GM12878 (cell line): ENCODE data around the gene RNF11. TPM values are rescaled to one million over a fixed set of nuclear protein-coding genes. Genes with fewer than 3 reads are reported as not detected.

Experiments
- ATAC-seq: fragments of 200-7000 bp; cut with Tn5 transposase; 3 replicates; pipeline ENCODE4 v1.9.1; 2020; ENCODE audit warnings: mild to moderate bottlenecking, moderate library complexity
- BruUV-seq: library from RNA; stranded (reverse); fragments of 400-500 nt; replicated peaks from 2 replicates; lab custom pipeline; 2021; lab: Mats Ljungman, UMichigan
- CTCF ChIA-PET: fragments of 300-600 bp; sonication (Branson Sonifier 250); formaldehyde crosslinking; extraction: SDS; loops from one replicate; lab custom pipeline; 2021; ENCODE audit warnings: inconsistent platforms; lab: Yijun Ruan, JAX
- POLR2A ChIA-PET: fragments of 350-600 bp; formaldehyde crosslinking; extraction: SDS; loops from one replicate; lab custom pipeline; 2021; ENCODE audit warnings: inconsistent platforms; lab: Charles Lee
- RAD21 ChIA-PET: fragments of 300-600 bp; sonication (Branson Sonifier 250); formaldehyde crosslinking; loops from one replicate; lab custom pipeline; 2023; ENCODE audit warnings: antibody characterized with exemption; ENCODE audit not compliant: unreplicated experiment; lab: Charles Lee
- SMC1A ChIA-PET: fragments of 300-600 bp; sonication (Branson Sonifier 250); formaldehyde crosslinking; loops from one replicate; lab custom pipeline; 2023; ENCODE audit not compliant: unreplicated experiment, uncharacterized antibody; lab: Charles Lee
- DNase-seq: peaks from one replicate; pipeline ENCODE4 v3.0.0-alpha.2; 2011; ENCODE audit warnings: low read depth, low spot score
- FAIRE-seq: peaks from 3 replicates; lab custom pipeline; 2011; peaks lifted over from hg19 to GRCh38; lab: Jason Lieb, UNC
- H2AFZ ChIP-seq: 2 replicates; pipeline ENCODE4 v1.6.0; 2011; ENCODE audit warnings: low read depth, low read length, control low read depth; ENCODE audit not compliant: control insufficient read depth
- H3K27ac ChIP-seq: 2 replicates; pipeline ENCODE4 v1.5.1; 2011; ENCODE audit warnings: control low read depth; ENCODE audit not compliant: control insufficient read depth, insufficient read depth
- H3K27me3 ChIP-seq, 2 experiments: replicated peaks in 1 of 2; 2 replicates each; pipeline versions ENCODE4 v1.6.0 to v1.6.1; 2011; ENCODE audit warnings: low read length in 1 of 2; ENCODE audit not compliant: control insufficient read depth in 2 of 2, insufficient read depth in 2 of 2
- H3K36me3 ChIP-seq, 2 experiments: 2 replicates each; pipeline ENCODE4 v1.5.1; 2011; ENCODE audit warnings: low read length in 1 of 2; ENCODE audit not compliant: control insufficient read depth in 2 of 2, insufficient read depth in 2 of 2
- H3K4me1 ChIP-seq: 2 replicates; pipeline ENCODE4 v1.6.1; 2011; ENCODE audit warnings: mild to moderate bottlenecking, low read length, moderate library complexity, mixed read lengths; ENCODE audit not compliant: control insufficient read depth, insufficient read depth
- H3K4me2 ChIP-seq: 2 replicates; pipeline ENCODE4 v1.6.0; 2011; ENCODE audit warnings: control low read depth; ENCODE audit not compliant: control insufficient read depth, insufficient read depth
- H3K4me3 ChIP-seq: fragments of 200-600 bp; sonication (generic); 2 replicates; pipeline ENCODE4 v1.5.1; 2016
- H3K79me2 ChIP-seq: 2 replicates; pipeline ENCODE4 v1.6.0; 2011; ENCODE audit warnings: low read length; ENCODE audit not compliant: control insufficient read depth, insufficient read depth
- H3K9ac ChIP-seq: 2 replicates; pipeline ENCODE4 v1.8.0; 2011; ENCODE audit warnings: low read length, control low read depth, mixed read lengths; ENCODE audit not compliant: control insufficient read depth, insufficient read depth
- H3K9me3 ChIP-seq: replicated peaks from 3 replicates; pipeline ENCODE4 v1.5.1; 2011; ENCODE audit warnings: mild to moderate bottlenecking, low read length; ENCODE audit not compliant: control insufficient read depth, insufficient read depth
- H4K20me1 ChIP-seq: 2 replicates; pipeline ENCODE4 v1.6.0; 2011; ENCODE audit not compliant: control insufficient read depth, insufficient read depth
- CREM ChIP-seq: IDR thresholded peaks from 2 replicates; pipeline ENCODE4 v1.6.1; 2014; ENCODE audit warnings: antibody characterized with exemption, low read depth
- GATAD2B ChIP-seq: fragments of 450-650 bp; conservative IDR thresholded peaks from 2 replicates; pipeline ENCODE4 v1.6.1; 2017; ENCODE audit warnings: low read depth, mild to moderate bottlenecking, moderate library complexity
- IKZF1 ChIP-seq: fragments of 450-650 bp; conservative IDR thresholded peaks from 2 replicates; pipeline ENCODE4 v1.6.1; 2017; ENCODE audit warnings: antibody characterized with exemption, mild to moderate bottlenecking
- IKZF2 ChIP-seq, 2 experiments: fragments of 450-650 bp; IDR thresholded peaks; 2 replicates each; pipeline ENCODE4 v1.6.1; 2017; ENCODE audit warnings: mild to moderate bottlenecking in 2 of 2, moderate library complexity in 2 of 2
- MAX ChIP-seq: IDR thresholded peaks from 2 replicates; pipeline ENCODE4 v1.6.1; 2012; ENCODE audit warnings: low read depth, low read length, improper control_type of control experiment
- MEF2A ChIP-seq: IDR thresholded peaks from 2 replicates; pipeline ENCODE4 v1.6.1; 2011; ENCODE audit warnings: low read depth, mild to moderate bottlenecking, low read length, moderate library complexity; ENCODE audit not compliant: insufficient read depth
- NFIC ChIP-seq: IDR thresholded peaks from 2 replicates; pipeline ENCODE4 v1.6.1; 2012; ENCODE audit warnings: low read depth, mild to moderate bottlenecking, inconsistent platforms, low read length, moderate library complexity
- NKRF ChIP-seq: fragments of 450-650 bp; conservative IDR thresholded peaks from 2 replicates; pipeline ENCODE4 v1.6.1; 2017; ENCODE audit warnings: mild to moderate bottlenecking, moderate library complexity
- NR2C1 ChIP-seq: fragments of 450-650 bp; IDR thresholded peaks from 2 replicates; pipeline ENCODE4 v1.6.1; 2017; ENCODE audit warnings: antibody characterized with exemption, mild to moderate bottlenecking, moderate library complexity
- PBX3 ChIP-seq: IDR thresholded peaks from 2 replicates; pipeline ENCODE4 v1.6.1; 2011; ENCODE audit warnings: mild to moderate bottlenecking, low read depth, low read length, moderate library complexity; ENCODE audit not compliant: insufficient replicate concordance
- RAD21 ChIP-seq: IDR thresholded peaks from 2 replicates; pipeline ENCODE4 v1.6.1; 2011; ENCODE audit warnings: mild to moderate bottlenecking, low read depth, low read length, moderate library complexity; ENCODE audit not compliant: insufficient read depth
- RUNX3 ChIP-seq: IDR thresholded peaks from 2 replicates; pipeline ENCODE4 v1.6.1; 2012; ENCODE audit warnings: low read length, inconsistent platforms
- SIX5 ChIP-seq: IDR thresholded peaks from 2 replicates; pipeline ENCODE4 v1.6.1; 2011; ENCODE audit warnings: mild to moderate bottlenecking, low read depth, low read length, moderate library complexity; ENCODE audit not compliant: severe bottlenecking
- YBX1 ChIP-seq: fragments of 450-650 bp; IDR thresholded peaks from 2 replicates; pipeline ENCODE4 v1.6.1; 2016; ENCODE audit warnings: antibody characterized with exemption
- ZBTB11 ChIP-seq: fragments of 450-650 bp; formaldehyde crosslinking; IDR thresholded peaks from 2 replicates; pipeline ENCODE4 v1.5.0; 2022; ENCODE audit warnings: mild to moderate bottlenecking, missing genetic modification characterization
- ZNF207 ChIP-seq: fragments of 450-650 bp; IDR thresholded peaks from 2 replicates; pipeline ENCODE4 v1.6.1; 2014; ENCODE audit warnings: antibody characterized with exemption, mild to moderate bottlenecking, borderline replicate concordance
- WGBS: methylation state at CpG from one replicate; pipeline ENCODE4 v1.1.6; 2016; ENCODE audit warnings: low lambda C conversion rate; ENCODE audit not compliant: insufficient replicate concordance, insufficient coverage; ENCODE audit errors: missing lambda C conversion rate; 5-methylcytosine and 5-hydroxymethylcytosine counted together
- in situ Hi-C: fragments of 300-500 bp; cut with MboI; formaldehyde crosslinking; loops from 9 replicates; pipeline ENCODE4 v1.14.3; 2018; ENCODE audit warnings: mixed read lengths
- intact Hi-C: fragments of 100-400 bp; cut with micrococcal nuclease; formaldehyde crosslinking; loops from one replicate; pipeline ENCODE4 v1.14.2; 2022; ENCODE audit not compliant: unreplicated experiment
- polyA plus RNA-seq, 11 experiments: library from polyadenylated mRNA; depleted of rRNA in 4 of 11; unstranded in 6 of 11; stranded (reverse) in 5 of 11; fragments of >200 nt; fragmentation: Nextera tagmentation in 4 of 11; fragmentation: Illumina TruSeq in 1 of 11; extraction: Ambion mirVana in 4 of 11; extraction: Trizol in 1 of 11; gene quantifications; 1 replicate in 1 of 11; 2 replicates in 10 of 11; pipeline versions ENCODE4 v1.2.1 to v1.2.3, GENCODE V29; 2011 to 2016; ENCODE audit warnings: inconsistent platforms in 2 of 11, missing spikeins in 2 of 11, low read depth in 1 of 11
- total RNA-seq, 4 experiments: library from RNA; depleted of rRNA in 3 of 4; stranded (reverse); fragments of >200 nt in 3 of 4; fragmentation: Illumina TruSeq in 1 of 4; extraction: Trizol in 1 of 4; gene quantifications; 2 replicates each; pipeline versions ENCODE4 v1.2.1 to v1.2.3, GENCODE V29; 2013 to 2021

Gene RNF11
- total and polyA plus RNA-seq, 10 of the 15 experiments (the other 5 are each of a cell fraction or from before 2014, with no cell fraction given) = 9.5 to 43.6 (median 32.3) TPM

- no peak for TF ChIP-seq PBX3
- peak; percentile 41 for TF ChIP-seq RUNX3
- no peak for TF ChIP-seq NR2C1
- TF ChIP-seq IKZF1 = peak; percentile 36; the same call in 1 of the 2 replicates
- no peak for TF ChIP-seq NKRF
- 0 out of 2 replicates have a peak, but pooled peaks have one; percentile 2 for TF ChIP-seq RAD21
- no peak for TF ChIP-seq CREM
- peak; percentile 44 to 50 for TF ChIP-seq IKZF2 (IDR thresholded peaks at IDR 0.05)
- no peak for TF ChIP-seq SIX5
These were observed 67.7 kb downstream of the RNF11 start (continued) for GRCh38 chr1:51303751-51304251.

- BruUV-seq = no TSS peak
- Histone ChIP-seq H3K27ac (no peak overlapping the region), H3K4me2 (no peak overlapping the region), H3K4me1 (peaks cover 52% of the 10 kb centered on the region), H3K27me3 (no peaks in the 10 kb centered on the region), H3K79me2 (no peaks in the 10 kb centered on the region), H3K36me3 (no peaks in the 10 kb centered on the region), H2AFZ (peak overlapping the region; percentile 24; the same call in 1 of the 2 replicates), H4K20me1 (no peaks in the 10 kb centered on the region), H3K9me3 (no peaks in the 10 kb centered on the region), H3K4me3 (no peak overlapping the region), H3K9ac (no peak overlapping the region)
- no peak for DNase-seq
- 43% methylated on average over 1 of the region's 1 CpG for WGBS
- intact Hi-C loops (no loop called here), in situ Hi-C loops (no loop called here)
- RAD21 ChIA-PET = interaction anchor here (0.8 kb wide), 2 partner anchors 184 to 230 kb away, joined by 3 read pairs; no protein-coding TSS in a partner anchor
- ATAC-seq = no peak
- POLR2A ChIA-PET = interaction anchor here (1.4 kb wide), 1 partner anchor 230 kb away, joined by 3 read pairs; no protein-coding TSS in a partner anchor
- SMC1A ChIA-PET = interaction anchor here (1.1 to 1.8 kb wide), 4 partner anchors 8 to 38 kb away, joined by 3 to 5 read pairs (median 4); partner anchors contain the start of gene TTC39A
- CTCF ChIA-PET = interaction anchor here (1.2 to 4.0 kb wide), 5 partner anchors 9 to 116 kb away, joined by 3 to 16 read pairs (median 5); no protein-coding TSS in a partner anchor
- TF ChIP-seq GATAD2B (no peak), YBX1 (no peak), ZNF207 (no peak), MEF2A (no peak), ZBTB11 (CRISPR knock-in tag) (no peak), NFIC (no peak), MAX (no peak)
- FAIRE-seq = no peak
These were observed 68.3 kb downstream of the RNF11 start for GRCh38 chr1:51304360-51304759.
